ENCODE results near the gene LENG8. TPM values are rescaled to one million over a fixed set of nuclear protein-coding genes. Genes with fewer than 3 reads are reported as not detected.
A peak's percentile ranks its signal among the peaks of the same experiment; 100 is the strongest.

LENG8 gene
- total and polyA plus RNA-seq, 2 of the 4 experiments (the other 2 are of a cell fraction): 21.1 to 93.9 TPM

DNA sequence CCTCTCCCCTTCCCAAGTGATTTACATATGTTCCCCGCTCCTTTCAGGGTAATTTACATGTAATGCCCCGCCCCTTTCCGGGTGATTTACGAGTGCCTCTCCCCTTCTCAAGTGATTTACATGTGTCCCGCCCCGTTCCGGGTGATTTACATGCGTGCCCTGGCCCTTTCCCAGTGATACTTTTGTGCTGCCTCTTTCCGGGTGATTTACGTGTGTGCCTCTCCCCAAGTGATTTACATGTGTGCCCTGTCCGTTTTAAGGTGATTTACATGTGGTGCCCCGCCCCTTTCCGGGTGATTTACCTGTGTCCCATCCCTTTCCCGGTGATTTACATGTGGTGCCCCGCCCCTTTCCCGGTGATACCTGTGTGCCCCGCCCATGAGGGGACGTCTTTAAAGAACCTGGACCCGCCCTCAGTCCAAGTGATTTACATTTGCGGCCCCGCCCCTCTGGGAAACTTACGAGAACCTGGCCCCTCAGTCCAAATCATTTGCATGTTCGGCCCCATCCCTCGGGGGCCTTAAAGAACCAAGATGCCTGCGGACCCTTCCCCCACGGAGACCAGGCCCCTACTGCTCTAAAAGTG lies 15.1 kb downstream of the LENG8 start:
- Histone ChIP-seq H3K36me3 (ENCODE audit: control insufficient read depth, insufficient read depth, low read length) (peaks cover 31% of the 10 kb centered on the region), H4K8ac (ENCODE audit: low read depth in 2 of 2, low read length in 2 of 2) (peak overlapping the region in 1 of 2 experiments; percentile 67; a peak in 1 of 4 replicates), H3K56ac (ENCODE audit: extremely low read depth, insufficient read depth, low read length) (no peak overlapping the region), H2AFZ (replicated peaks; ENCODE audit: low read length, poor library complexity) (peak overlapping the region; percentile 88), H3K4me2 (ENCODE audit: low read depth, low read length) (peak overlapping the region; percentile 84), H2BK20ac (ENCODE audit: low read depth, low read length) (no peak overlapping the region), H2BK15ac (ENCODE audit: low read depth, low read length) (no peak overlapping the region), H3K9me3 (ENCODE audit: control insufficient read depth, insufficient read depth, low read length) (no peaks in the 10 kb centered on the region), H3K79me1 (ENCODE audit: low read depth in 1 of 2, low read length in 2 of 2) (peaks cover 11 to 28% of the 10 kb centered on the region in 2 experiments; a peak in 3 of 4 replicates), H2AK5ac (ENCODE audit: low read depth, low read length) (0 out of 2 replicates have a peak overlapping the region, but pooled peaks have one; percentile 32), H4K20me1 (ENCODE audit: insufficient read depth, low read length) (peaks cover 33% of the 10 kb centered on the region), H4K5ac (ENCODE audit: low read depth, low read length) (no peak overlapping the region), H3K9me1 (ENCODE audit: insufficient read depth, low read length) (no peaks in the 10 kb centered on the region; the same call in 1 of the 2 replicates), H3K4me1 (ENCODE audit: control insufficient read depth, insufficient read depth, low read length) (peaks cover 18% of the 10 kb centered on the region), H2BK5ac (ENCODE audit: low read depth, low read length, poor library complexity, severe bottlenecking) (peak overlapping the region; percentile 37), H3K4me3 (ENCODE audit: insufficient read depth, low read depth, low read length) (peak overlapping the region; percentile 48), H3K23ac (ENCODE audit: low read depth, low read length) (no peak overlapping the region), H3K9ac (ENCODE audit: low read depth, low read length) (no peak overlapping the region), H3K18ac (ENCODE audit: low read depth, low read length) (no peak overlapping the region), H4K91ac (ENCODE audit: insufficient read depth, low read depth, low read length) (no peak overlapping the region), H3K14ac (replicated peaks; ENCODE audit: low read depth, low read length) (no peak overlapping the region; the same call in 1 of the 2 replicates), H3K27me3 (ENCODE audit: control insufficient read depth, insufficient read depth, low read length) (no peaks in the 10 kb centered on the region), H2AK9ac (replicated peaks; ENCODE audit: low read depth, low read length, poor library complexity) (peak overlapping the region; percentile 90), H2BK120ac (ENCODE audit: low read depth, low read length) (no peak overlapping the region), H3K4ac (ENCODE audit: low read depth, low read length) (peak overlapping the region; percentile 50), H3K27ac (ENCODE audit: insufficient read depth, low read length) (peak overlapping the region; percentile 18)
- ChIA-PET POLR2A (ENCODE audit: unreplicated experiment) (interaction anchor here (0.6 to 1.0 kb wide), 3 partner anchors 15 to 33 kb away, joined by 3 to 6 read pairs (median 3); partner anchors contain the start of gene LENG8), CTCF (interaction anchor here (0.7 to 0.8 kb wide), 2 partner anchors 9 to 16 kb away, joined by 3 to 4 read pairs; partner anchors contain the start of genes CDC42EP5 and LENG8)
- intact Hi-C loops (cut with micrococcal nuclease): loop anchor here (10.0 kb wide), 1 partner anchor 621 kb away; no protein-coding TSS in a partner anchor
- DNase-seq (peak; percentile 49), ATAC-seq (ENCODE audit: low read depth) (peak; percentile 22)
- dilution Hi-C loops (cut with HindIII; ENCODE audit: low sequenced_read_pairs, unreplicated experiment): no loop called here
- 2% methylated on average over 16 of the region's 26 CpGs; no CpG with 5 or more reads in 1 of the 2 experiments for WGBS, 2 experiments (ENCODE audit: extremely low coverage in 2 of 2, insufficient read length in 1 of 2)
- no TSS peak for BruUV-seq (replicated peaks)
- in situ Hi-C loops (cut with MboI; ENCODE audit: low sequenced_read_pairs): loop anchor here (25.0 kb wide), 4 partner anchors 352 to 1673 kb away; partner anchors contain the start of genes NAT14, NDUFA3, OSCAR and PRPF31
- TF ChIP-seq RAD21 (IDR thresholded peaks at IDR 0.05; ENCODE audit: low read length) (no peak), CTCF (conservative IDR thresholded peaks at IDR 0.05; ENCODE audit: low read depth, low read length) (no peak), FOS (IDR thresholded peaks at IDR 0.05; ENCODE audit: low read depth, low read length) (no peak), BHLHE40 (IDR thresholded peaks at IDR 0.05; ENCODE audit: low read depth, low read length) (no peak), SMC3 (IDR thresholded peaks at IDR 0.05; ENCODE audit: low read depth, low read length) (no peak), NFE2L2 (IDR thresholded peaks at IDR 0.05; ENCODE audit: low read depth, low read length) (no peak), CEBPB (IDR thresholded peaks at IDR 0.05; ENCODE audit: low read depth, low read length) (no peak), POLR2A (IDR thresholded peaks at IDR 0.05; ENCODE audit: low read depth, low read length) (no peak), MAZ (IDR thresholded peaks at IDR 0.05; ENCODE audit: borderline replicate concordance, low read depth, low read length) (no peak), CHD1 (IDR thresholded peaks at IDR 0.05; ENCODE audit: low read depth, low read length) (no peak), MAFK (IDR thresholded peaks at IDR 0.05; ENCODE audit: low read depth, low read length) (no peak), MXI1 (IDR thresholded peaks at IDR 0.05; ENCODE audit: borderline replicate concordance, low read depth, low read length) (no peak)
- TF ChIP-seq, protein P1, sequence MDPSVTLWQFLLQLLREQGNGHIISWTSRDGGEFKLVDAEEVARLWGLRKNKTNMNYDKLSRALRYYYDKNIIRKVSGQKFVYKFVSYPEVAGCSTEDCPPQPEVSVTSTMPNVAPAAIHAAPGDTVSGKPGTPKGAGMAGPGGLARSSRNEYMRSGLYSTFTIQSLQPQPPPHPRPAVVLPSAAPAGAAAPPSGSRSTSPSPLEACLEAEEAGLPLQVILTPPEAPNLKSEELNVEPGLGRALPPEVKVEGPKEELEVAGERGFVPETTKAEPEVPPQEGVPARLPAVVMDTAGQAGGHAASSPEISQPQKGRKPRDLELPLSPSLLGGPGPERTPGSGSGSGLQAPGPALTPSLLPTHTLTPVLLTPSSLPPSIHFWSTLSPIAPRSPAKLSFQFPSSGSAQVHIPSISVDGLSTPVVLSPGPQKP (IDR thresholded peaks at IDR 0.05; ENCODE audit: borderline replicate concordance, low read depth, low read length): no peak
- TF ChIP-seq, protein P2, sequence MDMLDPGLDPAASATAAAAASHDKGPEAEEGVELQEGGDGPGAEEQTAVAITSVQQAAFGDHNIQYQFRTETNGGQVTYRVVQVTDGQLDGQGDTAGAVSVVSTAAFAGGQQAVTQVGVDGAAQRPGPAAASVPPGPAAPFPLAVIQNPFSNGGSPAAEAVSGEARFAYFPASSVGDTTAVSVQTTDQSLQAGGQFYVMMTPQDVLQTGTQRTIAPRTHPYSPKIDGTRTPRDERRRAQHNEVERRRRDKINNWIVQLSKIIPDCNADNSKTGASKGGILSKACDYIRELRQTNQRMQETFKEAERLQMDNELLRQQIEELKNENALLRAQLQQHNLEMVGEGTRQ (IDR thresholded peaks at IDR 0.05; ENCODE audit: low read depth, low read length): no peak

Data from IMR-90 (cell line).